DOHH2 (cell line): Measurements from ENCODE around the gene SCN8A.

ENCODE experiments used
- H3F3A ChIP-seq: fragments of 200-600 bp; sonication (generic), shearing (Covaris generic); 2 replicates; pipeline ENCODE4 v1.6.0; 2016; ENCODE audit warnings: antibody characterized with exemption, mild to moderate bottlenecking; ENCODE audit not compliant: control insufficient read depth, insufficient read depth
- H3K27ac ChIP-seq: fragments of 200-600 bp; sonication (generic); 2 replicates; pipeline ENCODE4 v1.5.1; 2014; ENCODE audit warnings: low read depth, mild to moderate bottlenecking, low read length, moderate library complexity
- H3K27me3 ChIP-seq: fragments of 200-600 bp; sonication (generic); 2 replicates; pipeline ENCODE4 v1.6.1; 2014; ENCODE audit warnings: mild to moderate bottlenecking, low read length, mixed read lengths; ENCODE audit not compliant: control insufficient read depth
- H3K36me3 ChIP-seq: fragments of 200-600 bp; sonication (generic); 2 replicates; pipeline ENCODE4 v1.6.1; 2014; ENCODE audit warnings: mild to moderate bottlenecking, low read length, moderate library complexity, mixed read lengths; ENCODE audit not compliant: control insufficient read depth
- H3K4me1 ChIP-seq: fragments of 200-600 bp; sonication (generic); 2 replicates; pipeline ENCODE4 v1.6.1; 2014; ENCODE audit warnings: mild to moderate bottlenecking, low read length, mixed read lengths; ENCODE audit not compliant: control insufficient read depth
- H3K4me2 ChIP-seq: fragments of 200-600 bp; sonication (generic); 2 replicates; pipeline ENCODE4 v1.6.0; 2014; ENCODE audit warnings: mild to moderate bottlenecking, low read length, moderate library complexity
- H3K4me3 ChIP-seq: fragments of 200-600 bp; sonication (generic); 2 replicates; pipeline ENCODE4 v1.5.1; 2014; ENCODE audit warnings: mild to moderate bottlenecking, low read length, mixed read lengths
- H3K79me2 ChIP-seq: fragments of 200-600 bp; sonication (generic); 2 replicates; pipeline ENCODE4 v1.6.1; 2014; ENCODE audit warnings: mild to moderate bottlenecking, low read length, mixed read lengths; ENCODE audit not compliant: control insufficient read depth
- H3K9me2 ChIP-seq: fragments of 200-600 bp; sonication (generic); replicated peaks from 2 replicates; pipeline ENCODE4 v1.6.1; 2014; ENCODE audit warnings: mild to moderate bottlenecking, low read length, mixed read lengths; ENCODE audit not compliant: control insufficient read depth
- H3K9me3 ChIP-seq: fragments of 200-600 bp; sonication (generic); 2 replicates; pipeline ENCODE4 v1.6.1; 2014; ENCODE audit warnings: antibody characterized with exemption, low read length, mixed read lengths; ENCODE audit not compliant: control insufficient read depth, insufficient read depth
- H4K20me1 ChIP-seq: fragments of 200-600 bp; sonication (generic); 2 replicates; pipeline ENCODE4 v1.6.0; 2014; ENCODE audit warnings: low read depth, mild to moderate bottlenecking, antibody characterized with exemption, low read length, moderate library complexity; ENCODE audit not compliant: control insufficient read depth, insufficient read depth
- EZH2phosphoT487 ChIP-seq: fragments of 200-600 bp; sonication (generic); IDR thresholded peaks from 2 replicates; pipeline ENCODE4 v1.6.1; 2017; ENCODE audit warnings: borderline replicate concordance, mild to moderate bottlenecking, antibody characterized with exemption, low read length, moderate library complexity, mixed read lengths
- TF ChIP-seq, protein P1 (sequence below): fragments of 200-600 bp; sonication (generic); IDR thresholded peaks from one replicate; pipeline ENCODE4 v1.5.1; 2014; ENCODE audit warnings: antibody characterized with exemption, mild to moderate bottlenecking, low read depth, low read length; ENCODE audit not compliant: poor library complexity, severe bottlenecking

SCN8A gene

DNA sequence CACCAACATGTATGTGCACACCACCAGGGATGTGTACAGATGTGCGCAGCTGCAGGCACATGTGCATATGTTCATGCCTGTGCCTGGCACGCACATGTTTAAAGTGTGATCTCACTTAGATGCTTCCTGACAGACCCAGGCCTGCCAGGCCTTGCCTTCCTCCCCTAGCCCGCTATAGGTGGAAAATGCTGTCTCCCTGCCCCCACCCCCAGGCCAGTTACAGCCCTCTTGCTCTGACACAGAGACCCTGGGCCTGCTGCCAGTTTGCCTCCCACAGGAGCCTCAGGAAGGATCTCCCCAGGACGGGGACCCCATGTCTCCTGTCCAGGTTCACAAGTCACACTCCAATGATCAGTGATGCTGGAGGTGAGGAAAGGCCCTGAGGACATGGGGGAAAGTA is 235.8 kb downstream of the SCN8A start:
- H3K27me3 ChIP-seq, result peaks cover 16% of the 10 kb centered on the region
- TF ChIP-seq EZH2phosphoT487, result no peak
- TF ChIP-seq, protein P1, sequence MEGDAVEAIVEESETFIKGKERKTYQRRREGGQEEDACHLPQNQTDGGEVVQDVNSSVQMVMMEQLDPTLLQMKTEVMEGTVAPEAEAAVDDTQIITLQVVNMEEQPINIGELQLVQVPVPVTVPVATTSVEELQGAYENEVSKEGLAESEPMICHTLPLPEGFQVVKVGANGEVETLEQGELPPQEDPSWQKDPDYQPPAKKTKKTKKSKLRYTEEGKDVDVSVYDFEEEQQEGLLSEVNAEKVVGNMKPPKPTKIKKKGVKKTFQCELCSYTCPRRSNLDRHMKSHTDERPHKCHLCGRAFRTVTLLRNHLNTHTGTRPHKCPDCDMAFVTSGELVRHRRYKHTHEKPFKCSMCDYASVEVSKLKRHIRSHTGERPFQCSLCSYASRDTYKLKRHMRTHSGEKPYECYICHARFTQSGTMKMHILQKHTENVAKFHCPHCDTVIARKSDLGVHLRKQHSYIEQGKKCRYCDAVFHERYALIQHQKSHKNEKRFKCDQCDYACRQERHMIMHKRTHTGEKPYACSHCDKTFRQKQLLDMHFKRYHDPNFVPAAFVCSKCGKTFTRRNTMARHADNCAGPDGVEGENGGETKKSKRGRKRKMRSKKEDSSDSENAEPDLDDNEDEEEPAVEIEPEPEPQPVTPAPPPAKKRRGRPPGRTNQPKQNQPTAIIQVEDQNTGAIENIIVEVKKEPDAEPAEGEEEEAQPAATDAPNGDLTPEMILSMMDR, result no peak
- no peak overlapping the region for H3K4me2 ChIP-seq

DNA sequence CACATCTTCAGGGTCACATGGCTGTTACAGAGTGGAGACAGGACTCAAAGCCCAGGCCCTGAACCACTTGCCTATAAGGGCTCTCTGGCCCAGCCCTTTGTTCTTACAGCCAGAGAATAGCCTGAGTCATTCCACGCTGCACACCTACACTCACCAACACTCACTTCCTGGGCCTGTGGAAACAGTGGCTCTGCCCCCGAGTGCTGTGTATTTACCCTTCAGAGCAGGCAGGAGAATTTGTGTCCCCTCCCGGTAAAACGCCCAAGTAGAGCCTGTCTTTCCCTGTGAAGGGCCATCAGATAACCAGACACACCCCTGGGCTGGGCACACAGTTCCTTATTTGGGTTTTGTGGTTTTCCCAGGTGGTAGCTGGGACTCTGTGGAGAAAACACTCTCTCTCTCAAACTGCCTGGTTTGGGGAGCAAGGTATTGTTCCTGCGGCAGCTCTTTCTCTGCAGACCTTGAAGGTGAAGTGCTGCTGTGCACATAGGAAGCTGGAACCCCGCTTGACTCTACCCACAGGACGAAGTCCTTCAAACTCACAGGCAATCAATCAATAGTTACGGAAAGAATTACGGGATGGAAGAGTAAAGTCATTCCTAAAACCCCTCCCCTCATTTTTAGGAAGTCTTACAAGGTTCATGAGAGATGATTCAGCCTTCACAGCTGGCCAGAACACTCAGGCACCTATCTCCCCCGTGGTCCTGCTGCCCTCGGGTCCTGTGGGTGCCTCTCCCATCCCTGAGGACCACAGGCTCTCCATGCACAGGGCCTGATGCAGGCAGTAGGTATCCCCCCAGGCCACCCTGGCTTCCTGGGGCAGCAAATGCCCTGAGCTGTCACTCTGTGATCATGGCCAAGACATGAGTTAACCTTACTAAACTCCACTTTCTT is 237.1 kb downstream of the SCN8A start:
- no peak overlapping the region for H3K4me2 ChIP-seq
- H3K9me3 ChIP-seq, result no peaks in the 10 kb centered on the region

More for the DNA sequence above, 235.8 kb downstream of the SCN8A start:
- Histone ChIP-seq H3K27ac (no peak overlapping the region), H3K79me2 (no peaks in the 10 kb centered on the region), H3K9me3 (no peaks in the 10 kb centered on the region), H3K4me1 (no peaks in the 10 kb centered on the region), H3K9me2 (no peaks in the 10 kb centered on the region), H3K36me3 (no peaks in the 10 kb centered on the region), H3K4me3 (no peak overlapping the region), H4K20me1 (no peaks in the 10 kb centered on the region), H3F3A (no peaks in the 10 kb centered on the region)

DNA sequence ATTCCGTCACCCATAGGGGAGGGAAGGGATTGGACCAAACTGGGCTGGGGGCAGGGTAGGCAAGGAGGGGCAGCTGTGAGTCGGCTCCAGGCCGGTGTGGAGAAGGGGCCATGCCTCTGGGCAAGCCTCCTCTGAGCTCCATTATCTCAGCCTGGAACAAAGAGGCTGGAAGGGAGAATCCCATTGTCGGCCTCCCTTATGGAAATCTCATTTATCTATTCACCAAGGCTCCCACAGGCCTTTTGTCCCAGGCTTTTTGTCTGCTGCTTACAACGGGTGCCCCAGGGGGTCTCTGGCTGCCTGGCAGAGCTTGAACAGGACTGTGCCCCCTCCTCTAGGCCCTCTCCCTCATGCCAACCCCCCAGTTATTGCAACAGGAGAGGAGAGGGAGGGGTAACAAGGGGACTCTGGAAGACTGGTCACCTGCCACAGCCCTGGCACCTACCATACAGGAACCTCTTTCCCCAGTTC is 238.0 kb downstream of the SCN8A start:
- Histone ChIP-seq H4K20me1 (no peaks in the 10 kb centered on the region), H3K9me2 (no peaks in the 10 kb centered on the region), H3K27me3 (peaks cover 27% of the 10 kb centered on the region), H3K27ac (no peak overlapping the region), H3K79me2 (no peaks in the 10 kb centered on the region), H3K36me3 (no peaks in the 10 kb centered on the region), H3K9me3 (no peaks in the 10 kb centered on the region), H3K4me2 (no peak overlapping the region), H3K4me1 (no peaks in the 10 kb centered on the region), H3F3A (no peaks in the 10 kb centered on the region), H3K4me3 (no peak overlapping the region)
- TF ChIP-seq, protein P1, result no peak
- TF ChIP-seq EZH2phosphoT487, result no peak

More for the DNA sequence above, 237.1 kb downstream of the SCN8A start:
- Histone ChIP-seq H3F3A (no peaks in the 10 kb centered on the region), H4K20me1 (no peaks in the 10 kb centered on the region), H3K27ac (no peak overlapping the region), H3K9me2 (no peaks in the 10 kb centered on the region), H3K27me3 (peaks cover 26% of the 10 kb centered on the region), H3K79me2 (no peaks in the 10 kb centered on the region), H3K4me1 (no peaks in the 10 kb centered on the region), H3K4me3 (no peak overlapping the region), H3K36me3 (no peaks in the 10 kb centered on the region)
- TF ChIP-seq EZH2phosphoT487, result no peak
- TF ChIP-seq, protein P1, result no peak
